Measurements from ENCODE around the gene OR6M1.
A peak's percentile ranks its signal among the peaks of the same experiment; 100 is the strongest.

The OR6M1 gene

DNA sequence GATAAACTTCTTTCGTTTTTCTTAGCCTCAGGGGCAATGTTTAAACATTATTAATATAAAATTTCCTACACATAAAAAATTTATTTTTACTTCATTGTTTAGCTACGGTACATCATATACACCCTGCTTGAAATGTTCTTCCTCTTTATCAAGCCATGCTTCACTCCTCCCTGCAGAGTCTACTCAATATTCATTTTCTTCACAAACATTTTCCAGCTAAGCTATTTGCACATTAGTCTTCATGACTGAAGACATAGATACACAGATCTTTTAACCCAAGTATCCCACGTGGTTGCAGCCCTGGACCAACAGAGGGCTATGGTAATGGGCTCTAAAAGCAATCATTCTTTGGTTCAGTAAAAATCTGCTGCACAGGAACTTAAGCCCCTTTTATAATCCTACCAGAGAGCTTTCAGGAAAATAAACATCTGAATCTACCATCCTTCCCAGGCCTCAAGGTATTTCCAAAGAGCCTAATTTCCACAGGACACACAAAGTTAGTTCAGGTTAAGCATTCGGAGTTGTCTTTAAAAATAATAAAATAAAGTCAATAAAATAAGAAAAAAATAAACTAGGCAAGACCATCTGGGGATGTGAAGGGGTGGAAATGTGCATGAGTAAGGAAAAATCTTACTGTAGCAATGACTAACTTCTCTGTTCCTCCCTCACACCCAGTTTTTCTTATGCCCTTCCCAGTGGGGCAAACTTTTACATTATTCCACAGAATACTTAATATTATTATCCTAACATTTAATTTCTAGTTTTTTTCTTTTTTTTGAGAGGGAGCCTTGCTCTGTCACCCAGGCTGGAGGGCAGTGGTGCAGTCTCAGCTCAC lies 30.2 kb downstream of the OR6M1 start:
- no peak for DNase-seq (ENCODE audit: low spot score)

DNA sequence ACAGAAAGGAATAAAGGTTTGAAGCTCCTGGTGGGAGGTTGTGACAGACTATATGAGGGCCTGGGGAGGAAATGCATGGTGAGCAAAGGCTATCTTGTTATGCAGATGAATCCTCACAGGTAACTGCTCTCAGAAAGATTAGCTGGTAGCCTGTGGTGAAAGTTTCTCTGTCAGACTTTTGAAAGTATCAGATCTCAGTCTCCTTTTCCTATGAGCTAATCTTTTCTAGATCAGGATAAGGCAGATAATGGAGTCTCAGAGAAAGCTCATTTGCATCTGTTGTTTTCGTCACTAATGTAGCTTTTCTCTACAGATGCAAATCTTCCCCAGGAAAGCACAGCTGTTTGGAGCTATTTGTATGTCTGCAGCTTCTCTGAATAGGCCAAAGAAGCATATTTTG lies 30.9 kb downstream of the OR6M1 start:
- no peak for DNase-seq (ENCODE audit: low spot score)

- no peak for DNase-seq (ENCODE audit: low spot score)
Observed at GRCh38 chr11:123773959-123774358, 32.2 kb downstream of the OR6M1 start.

DNA sequence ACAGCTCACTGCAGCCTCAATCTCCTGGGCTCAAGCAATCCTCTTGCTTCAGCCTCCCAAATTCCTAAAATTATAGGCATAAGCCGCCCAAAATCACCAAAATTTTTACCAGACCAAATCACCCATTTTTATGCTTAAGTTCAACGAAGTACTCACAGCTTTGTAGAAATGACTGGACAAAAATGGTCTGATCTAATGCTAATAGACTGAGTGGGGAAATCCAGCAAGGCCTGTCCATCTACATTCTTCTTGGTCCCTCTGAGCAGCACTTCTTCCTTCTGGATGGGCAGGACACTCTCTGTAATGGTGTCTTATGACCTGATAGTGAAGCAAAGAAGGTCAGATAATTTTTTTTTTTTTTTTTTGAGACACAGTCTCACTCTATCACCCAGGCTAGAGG lies 33.1 kb downstream of the OR6M1 start:
- no peak for DNase-seq (ENCODE audit: low spot score)

DNA sequence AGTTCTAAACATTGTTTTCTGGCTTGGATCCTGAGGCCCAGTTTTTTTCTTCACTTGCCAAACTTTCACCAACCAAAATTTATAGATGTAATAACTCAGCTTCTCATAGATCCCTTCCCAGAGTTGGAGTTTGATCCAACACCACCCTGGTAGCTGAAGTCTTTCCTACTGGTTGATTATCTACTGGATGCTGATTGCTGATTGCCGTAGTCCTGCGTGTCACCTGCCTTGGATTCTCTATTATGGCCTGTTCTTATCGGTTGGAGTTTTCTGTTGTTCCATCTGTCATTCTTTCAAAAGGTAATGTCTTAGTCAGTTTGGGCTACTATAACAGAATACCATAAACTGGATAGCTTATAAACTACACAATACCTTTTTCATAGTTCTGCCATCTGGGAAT lies 34.5 kb downstream of the OR6M1 start:
- no peak for DNase-seq (ENCODE audit: low spot score)

DNA sequence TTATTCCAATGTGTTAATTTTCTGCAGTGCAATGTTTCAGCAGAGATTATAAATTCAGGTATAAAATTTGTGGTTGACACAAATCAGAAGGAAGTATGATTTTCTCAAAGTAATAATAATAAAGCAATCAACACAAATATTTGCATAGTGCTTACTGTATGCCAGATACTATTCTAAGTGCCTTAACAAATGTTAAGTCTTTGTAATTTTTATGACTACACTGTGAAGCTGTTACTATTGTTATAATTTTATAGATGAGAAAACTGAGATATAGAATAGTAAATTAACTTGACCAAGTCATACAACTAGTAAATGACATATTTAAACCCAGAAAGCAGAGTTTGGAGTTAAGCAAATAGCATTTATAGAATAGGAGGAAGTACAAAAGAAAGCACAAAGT lies 35.4 kb downstream of the OR6M1 start:
- no peak for DNase-seq (ENCODE audit: low spot score)

DNA sequence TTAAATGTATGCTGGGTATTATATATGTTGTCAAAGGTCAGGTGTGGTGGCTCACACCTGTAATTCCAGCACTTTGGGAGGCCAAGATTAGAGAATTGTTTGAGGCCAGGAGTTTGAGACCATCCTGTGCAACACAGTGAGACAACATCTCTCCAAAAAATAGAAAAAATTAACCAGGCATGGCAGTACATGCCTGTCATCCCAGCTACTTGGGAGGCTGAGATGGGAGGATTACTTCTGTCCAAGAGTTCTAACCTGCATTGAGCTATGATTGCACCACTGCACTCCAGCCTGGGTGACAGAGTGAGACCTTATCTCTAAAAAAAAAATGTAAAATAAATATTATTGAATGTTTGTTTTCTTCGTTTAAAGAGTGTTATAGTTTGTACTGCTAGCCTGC lies 40.5 kb downstream of the OR6M1 start:
- DNase-seq (ENCODE audit: low spot score), result no peak

GRCh38 chr11:123762422-123762821 lies 43.7 kb downstream of the OR6M1 start:
- no peak for DNase-seq (ENCODE audit: low spot score)

- DNase-seq (ENCODE audit: low spot score), result peak; percentile 58
Observed at GRCh38 chr11:123760894-123761293, 45.3 kb downstream of the OR6M1 start.

GRCh38 chr11:123757976-123758375 lies 48.2 kb downstream of the OR6M1 start:
- no peak for DNase-seq (ENCODE audit: low spot score)

GRCh38 chr11:123755813-123756212 lies 50.3 kb downstream of the OR6M1 start:
- no peak for DNase-seq (ENCODE audit: low spot score)

All from activated CD4-positive, alpha-beta T cell treated with anti-CD3 and anti-CD28 coated beads, Interleukin-2, Interleukin-4, amounts not matched to agents 100 ng/mL and 50 ng/mL, durations not matched to agents 16 hours and 8 hours (primary cell).